GM12864 (cell line): ENCODE results near the gene ARFGAP3.

Source experiments
- DNase-seq: peaks from one replicate; pipeline ENCODE4 v3.0.0-alpha.2; 2011; ENCODE audit warnings: low read depth
- H3K4me3 ChIP-seq: 2 replicates; pipeline ENCODE4 v1.5.1; 2011; ENCODE audit warnings: mild to moderate bottlenecking, low read depth, low read length, control low read depth
- CTCF ChIP-seq: IDR thresholded peaks from 2 replicates; pipeline ENCODE4 v1.5.1; 2011; ENCODE audit warnings: low read depth, mild to moderate bottlenecking, moderate library complexity, low read length, control low read depth, inconsistent platforms; ENCODE audit errors: missing control alignments

ARFGAP3 gene

GRCh38 chr22:42821386-42821785, 35.7 kb downstream of the ARFGAP3 start:
- no peak for DNase-seq
- no peak for TF ChIP-seq CTCF
- no peak overlapping the region for H3K4me3 ChIP-seq

- H3K4me3 ChIP-seq: no peak overlapping the region
- DNase-seq: no peak
- peak; percentile 12 for TF ChIP-seq CTCF
Measured at GRCh38 chr22:42820045-42820763, 36.9 kb downstream of the ARFGAP3 start.

GRCh38 chr22:42819412-42820044, 37.5 kb downstream of the ARFGAP3 start:
- no peak for TF ChIP-seq CTCF
- DNase-seq: no peak
- H3K4me3 ChIP-seq: no peak overlapping the region

- no peak for DNase-seq
- no peak for TF ChIP-seq CTCF
- H3K4me3 ChIP-seq: no peak overlapping the region
Measured at GRCh38 chr22:42817556-42817955, 39.5 kb downstream of the ARFGAP3 start.

DNA sequence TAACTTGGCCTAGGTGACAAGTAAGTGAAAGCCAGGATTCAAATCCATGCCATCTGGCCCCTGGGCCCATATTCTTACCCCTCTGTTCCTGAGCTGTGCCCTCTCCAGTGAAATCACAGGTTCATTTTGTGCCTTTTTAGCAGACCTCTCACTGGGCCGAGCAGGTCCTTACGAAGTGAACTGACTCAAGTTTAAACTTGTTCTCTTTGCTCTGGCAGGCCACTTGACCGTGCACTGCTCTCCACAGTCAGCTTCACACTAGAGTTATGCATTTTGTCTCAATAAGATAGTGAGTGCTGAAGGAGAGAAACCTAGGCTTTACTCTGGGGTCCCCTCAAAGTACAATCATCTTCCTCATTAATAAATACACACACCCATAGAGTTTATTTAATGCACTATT, 40.7 kb downstream of the ARFGAP3 start:
- no peak overlapping the region for H3K4me3 ChIP-seq
- no peak for TF ChIP-seq CTCF
- no peak for DNase-seq

GRCh38 chr22:42814616-42815015, 42.5 kb downstream of the ARFGAP3 start:
- no peak for DNase-seq
- TF ChIP-seq CTCF: no peak
- no peak overlapping the region for H3K4me3 ChIP-seq

DNA sequence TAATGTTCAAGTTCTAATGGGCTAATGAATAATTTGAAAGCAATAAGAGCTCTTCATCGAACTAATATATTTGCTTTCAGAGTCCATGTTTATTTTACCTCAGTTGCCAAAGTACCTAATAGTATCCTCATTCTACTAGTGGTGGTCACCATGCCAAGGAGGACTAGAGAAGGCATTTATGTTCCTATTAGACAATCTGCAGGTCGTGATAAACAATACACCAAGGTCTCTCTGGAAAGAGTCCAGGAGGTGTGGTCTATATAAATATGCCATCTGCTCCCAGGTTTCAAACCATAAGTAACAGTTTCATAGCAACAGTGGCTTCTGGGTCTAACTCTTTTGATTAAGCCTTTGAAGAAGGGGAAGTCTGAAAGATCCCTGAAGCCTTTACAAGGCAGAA, 42.9 kb downstream of the ARFGAP3 start:
- no peak for DNase-seq
- H3K4me3 ChIP-seq: no peak overlapping the region
- no peak for TF ChIP-seq CTCF
